ENCODE data around the gene PTPN12. TPM values are rescaled to one million over a fixed set of nuclear protein-coding genes. Genes with fewer than 3 reads are reported as not detected.

Gene PTPN12
- total and polyA plus RNA-seq, 2 of the 4 experiments (the other 2 are of a cell fraction) = 24.7 to 31.0 TPM

GRCh38 chr7:77655356-77655755, 118.3 kb downstream of the PTPN12 start:
- CTCF ChIA-PET = no interaction called here
- no peak overlapping the region for H2BK5ac ChIP-seq (ENCODE audit: low read depth, low read length, poor library complexity, severe bottlenecking)
- no peak overlapping the region for H4K5ac ChIP-seq (ENCODE audit: low read depth, low read length)
- 100% methylated on average over 1 of the region's 1 CpG; no CpG with 5 or more reads in 1 of the 2 experiments for WGBS, 2 experiments (ENCODE audit: extremely low coverage in 2 of 2, insufficient read length in 1 of 2)
- H3K18ac ChIP-seq (ENCODE audit: low read depth, low read length) = no peak overlapping the region
- no peak overlapping the region for H3K14ac ChIP-seq (replicated peaks; ENCODE audit: low read depth, low read length)
- 0 out of 2 replicates have a peak, but pooled peaks cover 3% of the 10 kb centered on the region for H3K9me1 ChIP-seq (ENCODE audit: insufficient read depth, low read length)
- H2AK9ac ChIP-seq (replicated peaks; ENCODE audit: low read depth, low read length, poor library complexity) = no peak overlapping the region
- BruUV-seq (replicated peaks) = no TSS peak
- peaks cover 4 to 37% of the 10 kb centered on the region in 2 experiments; a peak in 3 of 4 replicates for H3K79me1 ChIP-seq (ENCODE audit: low read depth in 1 of 2, low read length in 2 of 2)
- DNase-seq (no peak), ATAC-seq (ENCODE audit: low read depth) (no peak)
- no peak overlapping the region for H2AFZ ChIP-seq (replicated peaks; ENCODE audit: low read length, poor library complexity)
- dilution Hi-C loops (cut with HindIII; ENCODE audit: low sequenced_read_pairs, unreplicated experiment) = no loop called here
- H3K56ac ChIP-seq (ENCODE audit: extremely low read depth, insufficient read depth, low read length) = no peak overlapping the region
- H3K4me3 ChIP-seq (ENCODE audit: insufficient read depth, low read depth, low read length) = no peak overlapping the region
- H3K23ac ChIP-seq (ENCODE audit: low read depth, low read length) = no peak overlapping the region
- no peak overlapping the region for H2BK15ac ChIP-seq (ENCODE audit: low read depth, low read length)
- H2AK5ac ChIP-seq (ENCODE audit: low read depth, low read length) = no peak overlapping the region
- H3K4me1 ChIP-seq (ENCODE audit: control insufficient read depth, insufficient read depth, low read length) = 0 out of 2 replicates have a peak, but pooled peaks cover 3% of the 10 kb centered on the region
- H4K8ac ChIP-seq (ENCODE audit: low read depth in 2 of 2, low read length in 2 of 2) = no peak overlapping the region
- H2BK20ac ChIP-seq (ENCODE audit: low read depth, low read length) = no peak overlapping the region
- H3K4ac ChIP-seq (ENCODE audit: low read depth, low read length) = no peak overlapping the region
- no peak overlapping the region for H3K9ac ChIP-seq (ENCODE audit: low read depth, low read length)
- TF ChIP-seq USF2 (IDR thresholded peaks at IDR 0.05; ENCODE audit: low read depth, low read length) (no peak), POLR2A (IDR thresholded peaks at IDR 0.05; ENCODE audit: low read depth, low read length) (no peak), CEBPB (IDR thresholded peaks at IDR 0.05; ENCODE audit: low read depth, low read length) (no peak), NFE2L2 (IDR thresholded peaks at IDR 0.05; ENCODE audit: low read depth, low read length) (no peak), RFX5 (IDR thresholded peaks at IDR 0.05; ENCODE audit: low read depth, low read length) (no peak), SMC3 (IDR thresholded peaks at IDR 0.05; ENCODE audit: low read depth, low read length) (no peak), FOS (IDR thresholded peaks at IDR 0.05; ENCODE audit: low read depth, low read length) (no peak), BHLHE40 (IDR thresholded peaks at IDR 0.05; ENCODE audit: low read depth, low read length) (no peak), MAZ (IDR thresholded peaks at IDR 0.05; ENCODE audit: borderline replicate concordance, low read depth, low read length) (no peak), RCOR1 (IDR thresholded peaks at IDR 0.05; ENCODE audit: insufficient replicate concordance, low read length) (no peak), MAFK (IDR thresholded peaks at IDR 0.05; ENCODE audit: low read depth, low read length) (no peak), MXI1 (IDR thresholded peaks at IDR 0.05; ENCODE audit: borderline replicate concordance, low read depth, low read length) (no peak), CTCF (conservative IDR thresholded peaks at IDR 0.05; ENCODE audit: low read depth, low read length) (no peak), CHD1 (IDR thresholded peaks at IDR 0.05; ENCODE audit: low read depth, low read length) (no peak), ELK1 (IDR thresholded peaks at IDR 0.05; ENCODE audit: borderline replicate concordance, low read depth, low read length) (no peak), RAD21 (IDR thresholded peaks at IDR 0.05; ENCODE audit: low read length) (no peak)
- H3K9me3 ChIP-seq (ENCODE audit: control insufficient read depth, insufficient read depth, low read length) = no peaks in the 10 kb centered on the region
- no peak overlapping the region for H2BK120ac ChIP-seq (ENCODE audit: low read depth, low read length)
- no peak overlapping the region for H3K27ac ChIP-seq (ENCODE audit: insufficient read depth, low read length)
- no peak overlapping the region for H3K4me2 ChIP-seq (ENCODE audit: low read depth, low read length)
- no peak overlapping the region for H4K91ac ChIP-seq (ENCODE audit: insufficient read depth, low read depth, low read length)
- peaks cover 32% of the 10 kb centered on the region for H3K36me3 ChIP-seq (ENCODE audit: control insufficient read depth, insufficient read depth, low read length)
- POLR2A ChIA-PET (ENCODE audit: unreplicated experiment) = interaction anchor here (0.5 kb wide), 1 partner anchor 89 kb away, joined by 12 read pairs; no protein-coding TSS in a partner anchor
- intact Hi-C loops (cut with micrococcal nuclease) = loop anchor here (5.0 kb wide), 2 partner anchors 282 to 362 kb away; no protein-coding TSS in a partner anchor
- in situ Hi-C loops (cut with MboI; ENCODE audit: low sequenced_read_pairs) = loop anchor here (5.0 to 25.0 kb wide), 2 partner anchors 97 to 282 kb away; no protein-coding TSS in a partner anchor
- no peaks in the 10 kb centered on the region for H3K27me3 ChIP-seq (ENCODE audit: control insufficient read depth, insufficient read depth, low read length)
- H4K20me1 ChIP-seq (ENCODE audit: insufficient read depth, low read length) = peaks cover 4% of the 10 kb centered on the region; the same call in 1 of the 2 replicates

All from IMR-90 (cell line).